Testis (tissue), 2 donors: ENCODE data around the gene ATOH8.

Experiments used
- POLR2A ChIP-seq: fragments of 450-650 bp; IDR thresholded peaks from one replicate; pipeline ENCODE4 v1.6.1; 2017; ENCODE audit warnings: antibody characterized with exemption, mild to moderate bottlenecking, moderate library complexity
- TF ChIP-seq, protein P1 (sequence below), 3 experiments: fragments of 450-650 bp in 2 of 3; fragments of 200-600 bp in 1 of 3; sonication (generic) in 1 of 3; IDR thresholded peaks; one replicate each; pipeline ENCODE4 v1.5.1; 2016 to 2019; ENCODE audit warnings: antibody characterized with exemption in 3 of 3, mild to moderate bottlenecking in 2 of 3, moderate library complexity in 1 of 3

DNA sequence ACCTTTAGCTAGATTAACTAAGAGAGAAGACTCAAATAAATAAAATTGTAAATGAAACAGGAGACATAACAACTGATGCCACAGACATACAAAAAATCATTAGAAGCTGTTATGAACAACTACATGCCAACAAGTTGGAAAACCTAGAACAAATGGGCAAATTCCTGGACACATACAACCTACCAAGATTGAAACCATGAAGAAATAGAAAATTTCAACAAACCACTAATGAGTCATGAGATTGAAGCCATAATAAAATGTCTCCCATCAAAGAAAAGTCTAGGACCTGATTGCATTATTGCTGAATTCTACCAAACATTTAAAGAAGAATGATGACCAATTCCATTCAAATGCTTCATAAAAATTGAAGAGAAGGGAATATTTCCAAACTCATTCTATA is 80.7 kb downstream of the ATOH8 start:
- TF ChIP-seq, protein P1, sequence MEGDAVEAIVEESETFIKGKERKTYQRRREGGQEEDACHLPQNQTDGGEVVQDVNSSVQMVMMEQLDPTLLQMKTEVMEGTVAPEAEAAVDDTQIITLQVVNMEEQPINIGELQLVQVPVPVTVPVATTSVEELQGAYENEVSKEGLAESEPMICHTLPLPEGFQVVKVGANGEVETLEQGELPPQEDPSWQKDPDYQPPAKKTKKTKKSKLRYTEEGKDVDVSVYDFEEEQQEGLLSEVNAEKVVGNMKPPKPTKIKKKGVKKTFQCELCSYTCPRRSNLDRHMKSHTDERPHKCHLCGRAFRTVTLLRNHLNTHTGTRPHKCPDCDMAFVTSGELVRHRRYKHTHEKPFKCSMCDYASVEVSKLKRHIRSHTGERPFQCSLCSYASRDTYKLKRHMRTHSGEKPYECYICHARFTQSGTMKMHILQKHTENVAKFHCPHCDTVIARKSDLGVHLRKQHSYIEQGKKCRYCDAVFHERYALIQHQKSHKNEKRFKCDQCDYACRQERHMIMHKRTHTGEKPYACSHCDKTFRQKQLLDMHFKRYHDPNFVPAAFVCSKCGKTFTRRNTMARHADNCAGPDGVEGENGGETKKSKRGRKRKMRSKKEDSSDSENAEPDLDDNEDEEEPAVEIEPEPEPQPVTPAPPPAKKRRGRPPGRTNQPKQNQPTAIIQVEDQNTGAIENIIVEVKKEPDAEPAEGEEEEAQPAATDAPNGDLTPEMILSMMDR (IDR thresholded peaks at IDR 0.05), result no peak
- no peak for TF ChIP-seq POLR2A
